Smooth muscle cell (in vitro differentiated cells): ENCODE data around the gene LPGAT1. TPM values are rescaled to one million over a fixed set of nuclear protein-coding genes. Genes with fewer than 3 reads are reported as not detected.
A peak's percentile ranks its signal among the peaks of the same experiment; 100 is the strongest.

Source experiments
- DNase-seq: peaks from one replicate; lab custom pipeline; 2025; ENCODE audit not compliant: unreplicated experiment; lab: John Stamatoyannopoulos, UW
- H2AFZ ChIP-seq: fragments of 200-600 bp; sonication (generic); 2 replicates; pipeline ENCODE4 v1.6.0; 2016; ENCODE audit warnings: antibody characterized with exemption, low read depth, mild to moderate bottlenecking
- H3F3A ChIP-seq: fragments of 200-600 bp; sonication (generic); 2 replicates; pipeline ENCODE4 v1.6.0; 2017; ENCODE audit warnings: antibody characterized with exemption, low read depth
- H3K27ac ChIP-seq: fragments of 200-600 bp; sonication (generic); 2 replicates; pipeline ENCODE4 v1.5.1; 2016; ENCODE audit warnings: low read depth, mild to moderate bottlenecking
- H3K27me3 ChIP-seq: fragments of 200-600 bp; sonication (generic); 2 replicates; pipeline ENCODE4 v1.6.1; 2016; ENCODE audit warnings: low read depth, mild to moderate bottlenecking
- H3K36me3 ChIP-seq: fragments of 200-600 bp; sonication (generic); 2 replicates; pipeline ENCODE4 v1.5.1; 2016; ENCODE audit warnings: low read depth
- H3K4me1 ChIP-seq: fragments of 200-600 bp; sonication (generic); 2 replicates; pipeline ENCODE4 v1.5.1; 2016; ENCODE audit warnings: low read depth
- H3K4me2 ChIP-seq: fragments of 200-600 bp; sonication (generic); 2 replicates; pipeline ENCODE4 v1.6.0; 2016; ENCODE audit warnings: mild to moderate bottlenecking
- H3K4me3 ChIP-seq: fragments of 200-600 bp; sonication (generic); 2 replicates; pipeline ENCODE4 v1.5.1; 2016; ENCODE audit warnings: mild to moderate bottlenecking
- H3K79me2 ChIP-seq: fragments of 200-600 bp; sonication (generic); 2 replicates; pipeline ENCODE4 v1.6.0; 2016; ENCODE audit warnings: low read depth, mild to moderate bottlenecking
- H3K9ac ChIP-seq: fragments of 200-600 bp; sonication (generic); 2 replicates; pipeline ENCODE4 v1.6.0; 2016; ENCODE audit warnings: low read depth
- H3K9me3 ChIP-seq: fragments of 200-600 bp; sonication (generic); replicated peaks from 2 replicates; pipeline ENCODE4 v1.5.1; 2016; ENCODE audit warnings: low read depth
- H4K20me1 ChIP-seq: fragments of 200-600 bp; sonication (generic); 2 replicates; pipeline ENCODE4 v1.6.0; 2016; ENCODE audit warnings: low read depth
- CTCF ChIP-seq: fragments of 200-600 bp; sonication (generic); IDR thresholded peaks from 2 replicates; pipeline ENCODE4 v1.5.1; 2017; ENCODE audit warnings: borderline replicate concordance, mild to moderate bottlenecking, antibody characterized with exemption; ENCODE audit not compliant: insufficient read depth, poor library complexity, severe bottlenecking
- WGBS: methylation state at CpG from one replicate; pipeline ENCODE4 v1.1.7; 2016; ENCODE audit warnings: low lambda C conversion rate; 5-methylcytosine and 5-hydroxymethylcytosine counted together
- polyA plus RNA-seq: library from polyadenylated mRNA; unstranded; fragments of >200 nt; fragmentation: Nextera tagmentation; extraction: Ambion mirVana; gene quantifications from 2 replicates; pipeline ENCODE4 v1.2.1, GENCODE V29; 2016
- total RNA-seq: library from RNA; depleted of rRNA; stranded (reverse); fragments of >200 nt; gene quantifications from 2 replicates; pipeline ENCODE4 v1.2.3, GENCODE V29; 2014

Gene LPGAT1
- total and polyA plus RNA-seq, 2 experiments from 2014 or later: 12.0 to 39.7 TPM

DNA sequence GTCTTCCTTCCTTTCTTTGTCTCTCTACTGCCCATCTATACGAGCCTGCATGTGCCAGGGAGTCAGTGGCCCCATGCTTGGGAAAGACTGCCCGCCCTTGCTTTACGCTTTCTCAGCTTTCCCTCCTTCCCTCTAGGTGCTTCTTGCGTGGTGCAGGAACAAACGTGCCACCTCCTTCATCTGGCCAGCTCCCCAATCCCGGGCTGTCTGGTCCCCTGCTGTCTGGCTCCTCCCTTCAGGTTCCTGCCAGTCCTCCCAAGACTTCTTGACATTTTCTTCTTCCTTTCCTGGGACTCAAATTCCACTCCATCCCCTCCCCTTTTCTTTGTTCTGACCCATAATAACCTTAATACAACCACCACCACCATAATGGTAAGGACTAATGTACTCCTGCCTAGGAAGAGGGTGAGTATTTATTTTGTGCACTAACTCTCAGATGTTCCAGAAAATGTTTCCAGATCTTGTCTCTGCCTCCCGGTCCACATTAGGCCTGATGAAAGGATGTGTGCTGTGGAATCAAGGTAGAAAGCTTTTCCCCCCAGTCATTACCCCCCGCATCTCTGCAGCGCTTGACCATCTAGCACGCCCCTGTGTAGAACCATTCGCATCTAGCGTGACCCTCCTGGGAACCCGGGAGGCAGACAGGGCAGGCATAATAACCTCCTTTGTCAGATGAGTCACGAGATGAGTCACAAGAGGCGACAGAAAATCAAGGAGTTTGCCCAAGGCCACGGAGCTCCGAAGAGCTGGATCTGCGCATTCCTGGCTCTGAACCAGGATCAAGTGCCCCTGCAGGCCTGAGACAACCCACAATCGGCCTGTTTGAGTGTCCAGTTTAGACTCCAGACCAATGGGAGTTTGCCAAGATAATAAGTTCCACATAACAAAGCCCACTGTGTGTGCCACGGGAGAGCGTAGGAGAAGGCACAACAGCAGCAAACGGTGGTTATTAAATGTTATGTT is 95.1 kb downstream of the LPGAT1 start:
- H4K20me1 ChIP-seq: no peaks in the 10 kb centered on the region
- peak overlapping the region; percentile 57 for H3K27ac ChIP-seq
- DNase-seq: peak; percentile 11
- H3K4me2 ChIP-seq: peak overlapping the region; percentile 32
- peaks cover 3% of the 10 kb centered on the region for H3K4me1 ChIP-seq
- H3K9me3 ChIP-seq: no peaks in the 10 kb centered on the region
- peaks cover 3% of the 10 kb centered on the region for H3F3A ChIP-seq
- no peak for TF ChIP-seq CTCF
- no peaks in the 10 kb centered on the region for H3K36me3 ChIP-seq
- 26% methylated on average over 22 of the region's 22 CpGs for WGBS
- H3K4me3 ChIP-seq: no peak overlapping the region
- H3K9ac ChIP-seq: peak overlapping the region; percentile 19
- H3K27me3 ChIP-seq: no peaks in the 10 kb centered on the region
- H3K79me2 ChIP-seq: no peaks in the 10 kb centered on the region
- no peak overlapping the region for H2AFZ ChIP-seq

GRCh38 chr1:211734791-211735190 is 95.8 kb downstream of the LPGAT1 start:
- Histone ChIP-seq H3K79me2 (no peaks in the 10 kb centered on the region), H3K4me2 (peak overlapping the region; percentile 31), H3K9ac (no peak overlapping the region), H3K27ac (peak overlapping the region; percentile 57), H2AFZ (no peak overlapping the region), H3F3A (peaks cover 3% of the 10 kb centered on the region), H3K4me3 (no peak overlapping the region), H3K27me3 (no peaks in the 10 kb centered on the region), H3K4me1 (peaks cover 3% of the 10 kb centered on the region), H3K36me3 (no peaks in the 10 kb centered on the region), H3K9me3 (no peaks in the 10 kb centered on the region), H4K20me1 (no peaks in the 10 kb centered on the region)
- 95% methylated on average over 4 of the region's 4 CpGs for WGBS
- TF ChIP-seq CTCF: no peak
- DNase-seq: no peak

GRCh38 chr1:211734359-211734758 is 96.2 kb downstream of the LPGAT1 start:
- no peaks in the 10 kb centered on the region for H3K27me3 ChIP-seq
- no peaks in the 10 kb centered on the region for H3K36me3 ChIP-seq
- TF ChIP-seq CTCF: no peak
- peaks cover 3% of the 10 kb centered on the region for H3K4me1 ChIP-seq
- 67% methylated on average over 9 of the region's 9 CpGs for WGBS
- DNase-seq: no peak
- no peaks in the 10 kb centered on the region for H3K9me3 ChIP-seq
- no peak overlapping the region for H3K4me3 ChIP-seq
- H3K4me2 ChIP-seq: no peak overlapping the region
- H2AFZ ChIP-seq: no peak overlapping the region
- H3F3A ChIP-seq: peaks cover 3% of the 10 kb centered on the region
- no peaks in the 10 kb centered on the region for H3K79me2 ChIP-seq
- H3K27ac ChIP-seq: no peak overlapping the region
- H4K20me1 ChIP-seq: no peaks in the 10 kb centered on the region
- H3K9ac ChIP-seq: no peak overlapping the region
